GM21390 (cell line): ENCODE results near the gene NRF1.

Source experiments
- ATAC-seq: cut with Tn5 transposase; IDR thresholded peaks from one replicate; pipeline ENCODE4 v1.9.1; 2021; ENCODE audit not compliant: unreplicated experiment

NRF1 gene

GRCh38 chr7:129798616-129799349, 187.3 kb downstream of the NRF1 start:
- no peak for ATAC-seq

DNA sequence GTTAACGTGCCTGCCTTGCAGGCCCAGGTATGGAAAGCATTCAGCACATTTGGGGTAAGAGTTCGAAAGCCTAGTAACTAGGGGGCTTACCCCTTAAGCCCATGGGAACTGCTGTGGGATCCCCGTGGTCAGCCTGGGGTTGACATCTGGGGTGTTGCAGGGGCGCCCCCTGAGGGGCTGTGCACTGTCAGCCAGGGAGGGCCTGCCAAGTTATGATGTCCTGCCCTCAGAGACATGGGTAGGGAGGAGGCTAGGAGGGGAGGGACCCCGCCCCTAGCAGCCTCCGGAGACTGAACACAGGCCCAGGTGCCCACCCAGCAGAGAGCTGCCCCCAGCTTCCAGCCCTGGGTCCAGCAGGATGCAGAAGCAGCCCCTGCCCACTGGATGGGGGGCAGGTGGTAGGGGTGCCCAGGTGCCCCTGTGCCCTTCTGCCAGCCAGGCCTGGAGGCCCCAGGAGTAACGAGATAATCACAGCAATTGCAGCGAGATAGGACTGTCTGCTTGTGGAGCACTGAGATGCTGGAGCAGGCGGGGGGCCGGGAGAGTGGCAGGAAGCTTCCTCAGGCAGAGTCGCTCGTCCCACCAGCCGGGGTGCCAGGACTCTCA, 187.9 kb downstream of the NRF1 start:
- ATAC-seq = no peak

- no peak for ATAC-seq
Observed at GRCh38 chr7:129800901-129801300, 189.4 kb downstream of the NRF1 start.

GRCh38 chr7:129801882-129802281, 190.4 kb downstream of the NRF1 start:
- no peak for ATAC-seq

- ATAC-seq = no peak
Observed at GRCh38 chr7:129803546-129804081, 192.1 kb downstream of the NRF1 start.

DNA sequence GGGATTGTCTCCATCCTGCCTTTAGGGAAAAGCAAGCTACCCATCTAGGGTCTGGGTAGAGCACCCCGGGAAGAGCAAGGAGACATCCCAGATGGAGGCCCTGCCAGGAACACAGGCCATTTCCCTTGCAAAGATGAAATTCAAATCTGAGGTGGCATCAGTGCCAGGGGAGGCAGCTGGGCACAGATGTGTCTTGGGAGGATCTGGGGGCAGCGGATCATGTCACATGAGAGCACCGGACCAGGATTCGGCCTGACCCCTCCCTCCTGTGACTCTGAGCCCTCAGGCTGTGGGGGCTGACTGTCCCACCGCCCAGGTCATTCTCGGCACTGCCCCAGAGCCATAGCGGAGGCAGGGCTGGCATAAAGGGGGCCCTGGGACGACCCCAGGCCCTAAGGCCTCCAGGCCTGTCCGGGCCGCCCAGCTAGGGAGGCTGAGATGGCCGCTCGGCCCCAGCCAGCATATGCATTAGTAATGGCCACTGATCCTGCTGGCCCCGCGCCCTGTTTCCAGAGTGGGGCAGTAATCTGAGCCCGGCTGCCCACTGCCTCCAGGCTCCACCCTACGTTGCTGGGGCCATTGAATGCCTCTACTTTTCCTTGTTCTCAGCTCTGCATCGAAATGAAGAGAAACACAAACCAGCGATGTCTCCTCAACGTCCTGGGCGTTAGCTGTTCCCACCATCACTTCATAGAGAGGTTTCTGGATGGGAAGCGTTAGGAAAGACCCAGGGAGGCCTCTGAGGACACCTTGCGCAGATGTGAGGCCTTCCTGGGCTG, 192.8 kb downstream of the NRF1 start:
- no peak for ATAC-seq

GRCh38 chr7:129804890-129805719, 193.6 kb downstream of the NRF1 start:
- no peak for ATAC-seq
